Ecto neural progenitor cell (in vitro differentiated cells): Measurements from ENCODE around the gene HIRIP3.

Experiments
- DNase-seq: peaks from one replicate; pipeline ENCODE4 v3.0.0-alpha.2; 2018; ENCODE audit warnings: low spot score

The HIRIP3 gene

GRCh38 chr16:29996766-29997250 is 1.4 kb upstream of the HIRIP3 start:
- DNase-seq: no peak

GRCh38 chr16:29995911-29996765 is 721 bp upstream of the HIRIP3 start, which contains the start of gene INO80E:
INO80E (plus strand) TSS chr16:29996241; CDS start chr16:29996311, 70 bp downstream.
- peak; percentile 99 for DNase-seq

- DNase-seq: no peak
Measured at GRCh38 chr16:29994600-29995323, 655 bp downstream of the HIRIP3 start.

GRCh38 chr16:29993903-29994599 is 1.4 kb downstream of the HIRIP3 start:
- no peak for DNase-seq

- no peak for DNase-seq
Measured at GRCh38 chr16:29993191-29993902, 2.1 kb downstream of the HIRIP3 start.

- DNase-seq: no peak
Measured at GRCh38 chr16:29992344-29992967, 3.0 kb downstream of the HIRIP3 start.

- DNase-seq: no peak
Measured at GRCh38 chr16:29991571-29991904, 3.9 kb downstream of the HIRIP3 start.

- DNase-seq: no peak
Measured at GRCh38 chr16:29990883-29991570, 4.4 kb downstream of the HIRIP3 start.

- DNase-seq: no peak
Measured at GRCh38 chr16:29990034-29990433, 5.4 kb downstream of the HIRIP3 start.

GRCh38 chr16:29989111-29989858 is 6.1 kb downstream of the HIRIP3 start:
- DNase-seq: no peak

- no peak for DNase-seq
Measured at GRCh38 chr16:29988346-29989075, 6.9 kb downstream of the HIRIP3 start.

- DNase-seq: no peak
Measured at GRCh38 chr16:29987371-29988085, 7.9 kb downstream of the HIRIP3 start.

- DNase-seq: no peak
Measured at GRCh38 chr16:29986931-29987330, 8.5 kb downstream of the HIRIP3 start.

GRCh38 chr16:29986231-29986630 is 9.2 kb downstream of the HIRIP3 start:
- no peak for DNase-seq

GRCh38 chr16:29985271-29985811 is 10.1 kb downstream of the HIRIP3 start:
- no peak for DNase-seq

GRCh38 chr16:29984764-29985147 is 10.7 kb downstream of the HIRIP3 start:
- DNase-seq: no peak

GRCh38 chr16:29984137-29984763 is 11.2 kb downstream of the HIRIP3 start:
- no peak for DNase-seq
